SU-DHL-6 (cell line): Measurements from ENCODE around the gene IMMT.

Experiments used
- H2AFZ ChIP-seq: fragments of 200-600 bp; sonication (generic); 2 replicates; pipeline ENCODE4 v1.6.1; 2014; ENCODE audit warnings: low read depth, mild to moderate bottlenecking, moderate library complexity, mixed read lengths, antibody characterized with exemption, low read length; ENCODE audit not compliant: severe bottlenecking
- H3F3A ChIP-seq: fragments of 200-600 bp; shearing (Covaris generic); 2 replicates; pipeline ENCODE4 v1.6.0; 2016; ENCODE audit warnings: antibody characterized with exemption, mild to moderate bottlenecking; ENCODE audit not compliant: insufficient read depth
- H3K27ac ChIP-seq: fragments of 200-600 bp; sonication (generic); 2 replicates; pipeline ENCODE4 v1.5.1; 2016; ENCODE audit warnings: low read depth, mild to moderate bottlenecking, low read length, moderate library complexity, mixed read lengths
- H3K27me3 ChIP-seq: fragments of 200-600 bp; sonication (generic), shearing (Covaris generic); 2 replicates; pipeline ENCODE4 v1.6.0; 2014; ENCODE audit warnings: mild to moderate bottlenecking, low read length
- H3K36me3 ChIP-seq: fragments of 200-600 bp; sonication (generic); 2 replicates; pipeline ENCODE4 v1.6.1; 2014; ENCODE audit warnings: mild to moderate bottlenecking, low read length, mixed read lengths
- H3K4me2 ChIP-seq: fragments of 300-600, 200-600 bp; shearing (Covaris generic), sonication (generic); 2 replicates; pipeline ENCODE4 v1.6.0; 2014; ENCODE audit warnings: low read length, low read depth, mild to moderate bottlenecking; ENCODE audit not compliant: poor library complexity, severe bottlenecking
- H3K4me3 ChIP-seq: fragments of 200-600 bp; sonication (generic); 2 replicates; pipeline ENCODE4 v1.5.1; 2014; ENCODE audit warnings: antibody characterized with exemption, low read length, mild to moderate bottlenecking, mixed read lengths; ENCODE audit not compliant: insufficient read depth, poor library complexity, severe bottlenecking
- H3K79me2 ChIP-seq: fragments of 200-600 bp; sonication (generic); 2 replicates; pipeline ENCODE4 v1.6.1; 2014; ENCODE audit warnings: mild to moderate bottlenecking, low read length, moderate library complexity; ENCODE audit not compliant: insufficient read depth
- H3K9ac ChIP-seq: fragments of 200-600 bp; sonication (generic); 2 replicates; pipeline ENCODE4 v1.7.0; 2014; ENCODE audit warnings: mild to moderate bottlenecking, low read length
- H3K9me2 ChIP-seq: fragments of 200-600 bp; sonication (generic); replicated peaks from 2 replicates; pipeline ENCODE4 v1.6.1; 2014; ENCODE audit warnings: low read length; ENCODE audit not compliant: insufficient read depth
- H3K9me3 ChIP-seq: fragments of 200-600 bp; sonication (generic); 2 replicates; pipeline ENCODE4 v1.6.1; 2014; ENCODE audit warnings: low read length, mixed read lengths; ENCODE audit not compliant: insufficient read depth
- H4K20me1 ChIP-seq: fragments of 200-600 bp; sonication (generic); 2 replicates; pipeline ENCODE4 v1.6.1; 2014; ENCODE audit warnings: low read depth, mild to moderate bottlenecking, antibody characterized with exemption, low read length, moderate library complexity, mixed read lengths
- EZH2phosphoT487 ChIP-seq: fragments of 200-600 bp; sonication (generic), shearing (Covaris generic); conservative IDR thresholded peaks from 2 replicates; pipeline ENCODE4 v1.6.1; 2018; ENCODE audit warnings: mild to moderate bottlenecking, antibody characterized with exemption, low read length, moderate library complexity, mixed read lengths
- TF ChIP-seq, protein P1 (sequence below): fragments of 200-600 bp; sonication (generic); IDR thresholded peaks from one replicate; pipeline ENCODE4 v1.5.1; 2017; ENCODE audit warnings: antibody characterized with exemption, mild to moderate bottlenecking, low read length, moderate library complexity; ENCODE audit not compliant: insufficient read depth, poor library complexity, severe bottlenecking

The IMMT gene

DNA sequence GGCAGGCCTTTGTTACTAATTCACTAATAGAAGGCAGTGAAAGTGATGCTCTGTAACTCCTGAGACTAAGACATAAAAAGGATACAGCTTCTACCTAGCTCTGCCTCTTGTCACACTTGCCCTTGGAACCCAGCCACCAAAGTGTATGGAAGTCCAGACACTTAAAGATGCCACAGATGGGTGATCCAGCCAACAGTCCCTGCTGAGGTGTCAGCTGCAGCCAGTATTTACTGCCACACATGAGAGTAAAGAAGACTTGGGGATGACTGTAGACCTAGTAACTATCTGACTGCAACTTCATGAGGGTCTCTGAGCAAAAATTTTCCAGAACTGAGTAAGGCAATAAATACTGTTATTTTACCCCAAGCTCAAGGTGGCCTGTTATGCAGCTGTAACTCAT is 8.8 kb downstream of the IMMT start:
- no peaks in the 10 kb centered on the region for H3K27me3 ChIP-seq
- H3K9me2 ChIP-seq = no peaks in the 10 kb centered on the region
- peaks cover 100% of the 10 kb centered on the region for H3K79me2 ChIP-seq
- H3K9me3 ChIP-seq = no peaks in the 10 kb centered on the region
- H3K4me2 ChIP-seq = peak overlapping the region; percentile 49
- no peak overlapping the region for H2AFZ ChIP-seq
- H3K4me3 ChIP-seq = no peak overlapping the region
- H4K20me1 ChIP-seq = peaks cover 8% of the 10 kb centered on the region
- peak overlapping the region; percentile 57 for H3K27ac ChIP-seq
- 0 out of 2 replicates have a peak overlapping the region, but pooled peaks have one; percentile 14 for H3K9ac ChIP-seq
- no peak for TF ChIP-seq EZH2phosphoT487
- TF ChIP-seq, protein P1, sequence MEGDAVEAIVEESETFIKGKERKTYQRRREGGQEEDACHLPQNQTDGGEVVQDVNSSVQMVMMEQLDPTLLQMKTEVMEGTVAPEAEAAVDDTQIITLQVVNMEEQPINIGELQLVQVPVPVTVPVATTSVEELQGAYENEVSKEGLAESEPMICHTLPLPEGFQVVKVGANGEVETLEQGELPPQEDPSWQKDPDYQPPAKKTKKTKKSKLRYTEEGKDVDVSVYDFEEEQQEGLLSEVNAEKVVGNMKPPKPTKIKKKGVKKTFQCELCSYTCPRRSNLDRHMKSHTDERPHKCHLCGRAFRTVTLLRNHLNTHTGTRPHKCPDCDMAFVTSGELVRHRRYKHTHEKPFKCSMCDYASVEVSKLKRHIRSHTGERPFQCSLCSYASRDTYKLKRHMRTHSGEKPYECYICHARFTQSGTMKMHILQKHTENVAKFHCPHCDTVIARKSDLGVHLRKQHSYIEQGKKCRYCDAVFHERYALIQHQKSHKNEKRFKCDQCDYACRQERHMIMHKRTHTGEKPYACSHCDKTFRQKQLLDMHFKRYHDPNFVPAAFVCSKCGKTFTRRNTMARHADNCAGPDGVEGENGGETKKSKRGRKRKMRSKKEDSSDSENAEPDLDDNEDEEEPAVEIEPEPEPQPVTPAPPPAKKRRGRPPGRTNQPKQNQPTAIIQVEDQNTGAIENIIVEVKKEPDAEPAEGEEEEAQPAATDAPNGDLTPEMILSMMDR = no peak
- H3K36me3 ChIP-seq = no peaks in the 10 kb centered on the region; the same call in 1 of the 2 replicates
- peaks cover 5% of the 10 kb centered on the region; the same call in 1 of the 2 replicates for H3F3A ChIP-seq

DNA sequence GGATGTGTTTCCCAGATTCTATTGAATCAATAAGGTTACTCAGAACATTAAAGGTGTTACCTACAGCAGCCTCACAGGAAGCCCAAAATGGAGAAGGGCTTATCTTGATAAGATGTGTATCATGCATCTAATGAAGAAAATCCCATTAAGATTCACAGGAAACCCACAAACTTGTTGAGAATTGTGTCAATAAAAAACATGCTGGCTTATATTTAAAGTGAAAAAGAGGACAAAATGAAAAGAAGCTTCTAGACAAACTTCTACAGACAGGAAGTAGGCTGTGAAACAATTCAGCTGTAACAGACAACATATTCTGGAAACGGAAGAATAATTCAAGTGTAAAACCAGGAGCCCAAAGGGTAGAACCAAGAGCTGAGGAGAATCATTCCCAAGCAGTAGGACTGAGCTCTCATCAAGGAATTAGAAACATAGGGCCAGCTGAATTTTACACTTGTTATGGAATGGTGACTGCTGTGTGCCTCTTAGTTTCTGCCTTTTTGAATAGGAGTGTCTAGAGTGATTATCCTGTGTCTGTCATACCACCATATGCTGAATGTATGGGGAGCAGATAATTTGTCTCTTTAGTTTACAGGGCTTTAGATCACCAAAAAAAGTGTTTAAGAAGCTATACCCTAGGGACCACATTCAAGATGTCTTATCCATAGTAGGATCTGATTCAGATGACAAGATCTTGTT is 9.6 kb downstream of the IMMT start:
- H3K27ac ChIP-seq = peak overlapping the region; percentile 57
- peak overlapping the region; percentile 14 for H3K9ac ChIP-seq
- no peaks in the 10 kb centered on the region for H3K9me2 ChIP-seq
- H3K4me2 ChIP-seq = peak overlapping the region; percentile 49
- H4K20me1 ChIP-seq = peaks cover 8% of the 10 kb centered on the region
- no peak overlapping the region for H2AFZ ChIP-seq
- H3F3A ChIP-seq = peaks cover 5% of the 10 kb centered on the region; the same call in 1 of the 2 replicates
- no peak overlapping the region for H3K4me3 ChIP-seq
- TF ChIP-seq, protein P1 = no peak
- no peak for TF ChIP-seq EZH2phosphoT487
- no peaks in the 10 kb centered on the region for H3K27me3 ChIP-seq
- peaks cover 100% of the 10 kb centered on the region for H3K79me2 ChIP-seq
- H3K9me3 ChIP-seq = no peaks in the 10 kb centered on the region
- peaks cover 4% of the 10 kb centered on the region; the same call in 1 of the 2 replicates for H3K36me3 ChIP-seq

DNA sequence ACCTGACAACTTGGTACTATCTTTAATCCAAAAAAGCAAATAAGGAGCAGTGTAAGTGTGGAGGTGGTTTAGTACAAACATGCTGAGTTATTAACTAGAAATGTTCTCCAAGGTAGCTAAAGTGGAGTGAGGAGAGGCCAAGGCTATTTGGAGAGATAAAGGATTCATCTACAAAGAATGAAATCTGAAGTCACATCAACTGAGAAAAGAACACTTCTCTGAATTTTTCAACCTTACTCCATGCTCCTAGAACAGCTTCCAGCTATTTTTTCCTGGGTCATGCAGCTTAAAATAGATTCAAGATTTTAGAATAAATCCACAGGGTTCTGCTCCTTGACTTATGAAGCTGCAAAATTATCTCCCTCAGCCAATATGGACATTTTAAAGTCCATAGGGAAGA is 18.7 kb downstream of the IMMT start:
- H2AFZ ChIP-seq = no peak overlapping the region
- no peaks in the 10 kb centered on the region for H3K27me3 ChIP-seq
- no peak overlapping the region for H3K4me2 ChIP-seq
- H3F3A ChIP-seq = peaks cover 4% of the 10 kb centered on the region; the same call in 1 of the 2 replicates
- H3K4me3 ChIP-seq = no peak overlapping the region
- peaks cover 14% of the 10 kb centered on the region for H3K36me3 ChIP-seq
- no peak overlapping the region for H3K9ac ChIP-seq
- H3K9me2 ChIP-seq = no peaks in the 10 kb centered on the region
- no peak overlapping the region for H3K27ac ChIP-seq
- no peak for TF ChIP-seq EZH2phosphoT487
- TF ChIP-seq, protein P1 = no peak
- H4K20me1 ChIP-seq = no peaks in the 10 kb centered on the region; the same call in 1 of the 2 replicates
- H3K9me3 ChIP-seq = no peaks in the 10 kb centered on the region
- peaks cover 30% of the 10 kb centered on the region for H3K79me2 ChIP-seq
